HepG2 (cell line): ENCODE results near the gene PGS1. TPM values are rescaled to one million over a fixed set of nuclear protein-coding genes. Genes with fewer than 3 reads are reported as not detected.

Source experiments
- DBP ChIP-seq: sonication (generic); formaldehyde crosslinking; IDR thresholded peaks from 2 replicates; pipeline ENCODE4 v1.4.0; 2020; ENCODE audit warnings: missing genetic modification reagents; ENCODE audit errors: not compliant biosample characterization
- FOXJ3 ChIP-seq: sonication (generic); formaldehyde crosslinking; IDR thresholded peaks from 2 replicates; pipeline ENCODE4 v1.4.0; 2020; ENCODE audit warnings: missing genetic modification reagents, mild to moderate bottlenecking, borderline replicate concordance
- FOXK1 ChIP-seq: sonication (generic); formaldehyde crosslinking; IDR thresholded peaks from 2 replicates; pipeline ENCODE4 v1.4.0; 2020; ENCODE audit warnings: low read depth, missing genetic modification reagents, borderline replicate concordance
- FOXM1 ChIP-seq: sonication (generic); formaldehyde crosslinking; IDR thresholded peaks from 2 replicates; pipeline ENCODE4 v1.5.0; 2020; ENCODE audit warnings: missing genetic modification reagents
- GATAD2A ChIP-seq: IDR thresholded peaks from 2 replicates; pipeline ENCODE4 v1.6.1; 2016
- HMG20B ChIP-seq: conservative IDR thresholded peaks from 2 replicates; pipeline ENCODE4 v1.6.1; 2016; ENCODE audit warnings: missing genetic modification reagents, missing compliant biosample characterization
- HNF4G ChIP-seq, 2 experiments: sonication (generic) in 1 of 2; formaldehyde crosslinking in 1 of 2; IDR thresholded peaks; 2 replicates each; pipeline versions ENCODE4 v1.4.0 to v1.6.1; 2011 to 2020; ENCODE audit warnings: borderline replicate concordance in 2 of 2, low read depth in 2 of 2, mild to moderate bottlenecking in 2 of 2, low read length in 1 of 2, missing genetic modification reagents in 1 of 2, moderate library complexity in 1 of 2
- JDP2 ChIP-seq: sonication (generic); formaldehyde crosslinking; IDR thresholded peaks from 2 replicates; pipeline ENCODE4 v1.8.1; 2022; ENCODE audit warnings: missing genetic modification reagents, borderline replicate concordance
- MTA3 ChIP-seq: sonication (generic); formaldehyde crosslinking; IDR thresholded peaks from 2 replicates; pipeline ENCODE4 v1.4.0; 2020; ENCODE audit warnings: missing genetic modification reagents
- MXI1 ChIP-seq: IDR thresholded peaks from 3 replicates; pipeline ENCODE4 v1.6.1; 2012; ENCODE audit warnings: low read depth, low read length, inconsistent platforms, borderline replicate concordance
- NCOR1 ChIP-seq: fragments of 200-600 bp; sonication (generic); IDR thresholded peaks from 2 replicates; pipeline ENCODE4 v1.7.0; 2017; ENCODE audit warnings: antibody characterized with exemption, low read length, borderline replicate concordance
- PAF1 ChIP-seq: IDR thresholded peaks from 2 replicates; pipeline ENCODE4 v1.6.1; 2016; ENCODE audit warnings: missing genetic modification reagents, missing compliant biosample characterization
- PRDM10 ChIP-seq: sonication (generic); formaldehyde crosslinking; IDR thresholded peaks from 2 replicates; pipeline ENCODE4 v1.4.0; 2020; ENCODE audit warnings: low read depth, missing genetic modification reagents
- REL ChIP-seq: sonication (generic); formaldehyde crosslinking; conservative IDR thresholded peaks from 2 replicates; pipeline ENCODE4 v1.8.0; 2022; ENCODE audit warnings: mild to moderate bottlenecking, missing genetic modification reagents, moderate library complexity
- SALL1 ChIP-seq: sonication (generic); formaldehyde crosslinking; IDR thresholded peaks from 2 replicates; pipeline ENCODE4 v1.8.0; 2022; ENCODE audit warnings: mild to moderate bottlenecking, missing genetic modification reagents
- SATB2 ChIP-seq: sonication (generic); formaldehyde crosslinking; IDR thresholded peaks from 2 replicates; pipeline ENCODE4 v1.5.0; 2020; ENCODE audit warnings: missing genetic modification reagents
- SP5 ChIP-seq: IDR thresholded peaks from 2 replicates; pipeline ENCODE4 v1.6.1; 2016; ENCODE audit warnings: low read depth, borderline replicate concordance
- ZBTB37 ChIP-seq: sonication (generic); formaldehyde crosslinking; IDR thresholded peaks from 2 replicates; pipeline ENCODE4 v1.4.0; 2020; ENCODE audit warnings: mild to moderate bottlenecking, missing genetic modification reagents
- ZMYM3 ChIP-seq: sonication (generic); formaldehyde crosslinking; IDR thresholded peaks from 2 replicates; pipeline ENCODE4 v1.5.1; 2020; ENCODE audit warnings: mild to moderate bottlenecking, missing genetic modification reagents
- ZNF12 ChIP-seq: sonication (generic); formaldehyde crosslinking; IDR thresholded peaks from 2 replicates; pipeline ENCODE4 v1.5.0; 2020; ENCODE audit warnings: missing genetic modification reagents
- ZNF44 ChIP-seq: sonication (generic); formaldehyde crosslinking; IDR thresholded peaks from 2 replicates; pipeline ENCODE4 v1.5.1; 2020; ENCODE audit warnings: mild to moderate bottlenecking, missing genetic modification reagents
- ZNF547 ChIP-seq: sonication (generic); formaldehyde crosslinking; IDR thresholded peaks from 2 replicates; pipeline ENCODE4 v1.5.1; 2020; ENCODE audit warnings: mild to moderate bottlenecking, missing genetic modification reagents
- ZNF605 ChIP-seq: sonication (generic); formaldehyde crosslinking; IDR thresholded peaks from 2 replicates; pipeline ENCODE4 v1.8.0; 2022; ENCODE audit warnings: mild to moderate bottlenecking, missing genetic modification reagents
- ZNF724P ChIP-seq: sonication (generic); formaldehyde crosslinking; IDR thresholded peaks from 2 replicates; pipeline ENCODE4 v1.8.0; 2022; ENCODE audit warnings: missing genetic modification reagents, borderline replicate concordance
- ZNF878 ChIP-seq: sonication (generic); formaldehyde crosslinking; IDR thresholded peaks from 2 replicates; pipeline ENCODE4 v1.8.1; 2023; ENCODE audit warnings: mild to moderate bottlenecking, missing genetic modification reagents, moderate library complexity
- polyA plus RNA-seq, 8 experiments: library from polyadenylated mRNA; depleted of rRNA in 3 of 8; stranded (reverse) in 7 of 8; unstranded in 1 of 8; fragments of >200 nt; fragmentation: Illumina TruSeq in 4 of 8; extraction: Trizol in 4 of 8; gene quantifications; 2 replicates each; pipeline versions ENCODE4 v1.2.1 to v1.2.3, GENCODE V29; 2011 to 2016; ENCODE audit warnings: low read depth in 4 of 8, missing spikeins in 1 of 8, mixed read lengths in 1 of 8; ENCODE audit not compliant: insufficient read depth in 1 of 8
- total RNA-seq, 5 experiments: library from RNA; depleted of rRNA; stranded (reverse); fragments of >200 nt; fragmentation: Illumina TruSeq; extraction: Trizol; gene quantifications; 2 replicates each; pipeline ENCODE4 v1.2.3, GENCODE V29; 2016; ENCODE audit warnings: low read depth in 1 of 5

The PGS1 gene
- total and polyA plus RNA-seq, 2 of the 13 experiments (the other 11 are each of a cell fraction or from before 2014, with no cell fraction given) = 25.9 to 31.5 TPM

GRCh38 chr17:78360371-78361224, 17.9 kb upstream of the PGS1 start (continued):
- TF ChIP-seq FOXK1 (CRISPR knock-in tag) (peak; percentile 44; the same call in 1 of the 2 replicates), ZNF547 (CRISPR knock-in tag) (peak; percentile 63; the same call in 1 of the 2 replicates), ZNF724P (CRISPR knock-in tag) (no peak), FOXM1 (no peak), NCOR1 (no peak), ZMYM3 (CRISPR knock-in tag) (peak; percentile 53; the same call in 1 of the 2 replicates), ZNF12 (CRISPR knock-in tag) (no peak), GATAD2A (CRISPR knock-in tag) (peak; percentile 75), PRDM10 (no peak), ZNF44 (no peak), MTA3 (CRISPR knock-in tag) (no peak), SALL1 (peak; percentile 82), REL (CRISPR knock-in tag) (no peak), JDP2 (no peak), MXI1 (no peak; the same call in 2 of the 3 replicates), ZBTB37 (CRISPR knock-in tag) (peak; percentile 37; the same call in 1 of the 2 replicates), SATB2 (no peak), HMG20B (CRISPR knock-in tag) (no peak; the same call in 1 of the 2 replicates), HNF4G (IDR thresholded peaks at IDR 0.05; ENCODE audit: borderline replicate concordance, low read depth, low read length) (no peak; the same call in 1 of the 2 replicates), HNF4G (CRISPR knock-in tag; IDR thresholded peaks at IDR 0.05; ENCODE audit: borderline replicate concordance, low read depth) (peak; percentile 71; the same call in 1 of the 2 replicates), ZNF605 (CRISPR knock-in tag) (peak; percentile 61), FOXJ3 (no peak), ZNF878 (CRISPR knock-in tag) (no peak), PAF1 (CRISPR knock-in tag) (no peak), SP5 (CRISPR knock-in tag) (peak; percentile 33; the same call in 1 of the 2 replicates), DBP (CRISPR knock-in tag) (no peak)
